Sigmoid colon (tissue), 4 donors: ENCODE data around the gene NANOS2.

ENCODE experiments used
- EP300 ChIP-seq, 4 donors: sonication (generic); formaldehyde crosslinking; IDR thresholded peaks; one replicate each; pipeline ENCODE4 v1.6.1; 2017; ENCODE audit warnings: antibody characterized with exemption in 4 of 4
- POLR2A ChIP-seq, 2 donors: fragments of 450-650 bp; IDR thresholded peaks; one replicate each; pipeline ENCODE4 v1.6.1; 2016; ENCODE audit warnings: antibody characterized with exemption in 2 of 2, mild to moderate bottlenecking in 2 of 2, moderate library complexity in 2 of 2
- POLR2AphosphoS5 ChIP-seq, 4 donors: sonication (generic); formaldehyde crosslinking; IDR thresholded peaks; one replicate each; pipeline ENCODE4 v1.6.1; 2017; ENCODE audit warnings: antibody characterized with exemption in 4 of 4
- TF ChIP-seq, protein P1 (sequence below), 4 experiments: fragments of 450-650 bp in 3 of 4; fragments of 200-600 bp in 1 of 4; IDR thresholded peaks; one replicate each; pipeline ENCODE4 v1.5.1; 2016 to 2019; ENCODE audit warnings: antibody characterized with exemption in 4 of 4, mild to moderate bottlenecking in 3 of 4, moderate library complexity in 2 of 4

DNA sequence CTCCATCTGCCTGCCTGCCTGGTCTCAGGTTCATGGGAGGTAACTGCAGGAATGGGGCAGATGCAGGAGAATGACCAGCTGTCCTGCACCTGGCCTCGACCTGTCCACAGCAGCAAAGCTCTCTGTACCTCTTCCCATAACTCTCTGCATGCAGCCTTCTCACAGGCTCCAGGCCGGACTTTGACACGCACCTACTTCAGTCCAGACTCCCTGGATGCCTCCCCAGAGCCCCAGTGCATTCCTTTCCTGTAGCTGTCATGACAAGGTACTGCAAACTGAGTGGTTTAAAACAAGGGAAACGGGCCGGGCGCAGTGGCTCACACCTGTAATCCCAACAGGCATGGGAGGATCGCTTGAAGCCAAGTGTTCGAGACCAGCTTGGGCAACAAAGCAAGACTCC lies 3.3 kb downstream of the NANOS2 start:
- TF ChIP-seq, protein P1, sequence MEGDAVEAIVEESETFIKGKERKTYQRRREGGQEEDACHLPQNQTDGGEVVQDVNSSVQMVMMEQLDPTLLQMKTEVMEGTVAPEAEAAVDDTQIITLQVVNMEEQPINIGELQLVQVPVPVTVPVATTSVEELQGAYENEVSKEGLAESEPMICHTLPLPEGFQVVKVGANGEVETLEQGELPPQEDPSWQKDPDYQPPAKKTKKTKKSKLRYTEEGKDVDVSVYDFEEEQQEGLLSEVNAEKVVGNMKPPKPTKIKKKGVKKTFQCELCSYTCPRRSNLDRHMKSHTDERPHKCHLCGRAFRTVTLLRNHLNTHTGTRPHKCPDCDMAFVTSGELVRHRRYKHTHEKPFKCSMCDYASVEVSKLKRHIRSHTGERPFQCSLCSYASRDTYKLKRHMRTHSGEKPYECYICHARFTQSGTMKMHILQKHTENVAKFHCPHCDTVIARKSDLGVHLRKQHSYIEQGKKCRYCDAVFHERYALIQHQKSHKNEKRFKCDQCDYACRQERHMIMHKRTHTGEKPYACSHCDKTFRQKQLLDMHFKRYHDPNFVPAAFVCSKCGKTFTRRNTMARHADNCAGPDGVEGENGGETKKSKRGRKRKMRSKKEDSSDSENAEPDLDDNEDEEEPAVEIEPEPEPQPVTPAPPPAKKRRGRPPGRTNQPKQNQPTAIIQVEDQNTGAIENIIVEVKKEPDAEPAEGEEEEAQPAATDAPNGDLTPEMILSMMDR (IDR thresholded peaks at IDR 0.05), result no peak
- TF ChIP-seq POLR2AphosphoS5 (IDR thresholded peaks at IDR 0.05), result no peak
- no peak for TF ChIP-seq POLR2A (IDR thresholded peaks at IDR 0.05)
- TF ChIP-seq EP300 (IDR thresholded peaks at IDR 0.05), result no peak
